ENCODE measurements around the gene TSPAN14.
"Not testable (repeated sequence)": the region's sequence is repeated elsewhere in the genome, so short reads cannot be mapped to it uniquely, and the experiment has no call there.

Gene TSPAN14

DNA sequence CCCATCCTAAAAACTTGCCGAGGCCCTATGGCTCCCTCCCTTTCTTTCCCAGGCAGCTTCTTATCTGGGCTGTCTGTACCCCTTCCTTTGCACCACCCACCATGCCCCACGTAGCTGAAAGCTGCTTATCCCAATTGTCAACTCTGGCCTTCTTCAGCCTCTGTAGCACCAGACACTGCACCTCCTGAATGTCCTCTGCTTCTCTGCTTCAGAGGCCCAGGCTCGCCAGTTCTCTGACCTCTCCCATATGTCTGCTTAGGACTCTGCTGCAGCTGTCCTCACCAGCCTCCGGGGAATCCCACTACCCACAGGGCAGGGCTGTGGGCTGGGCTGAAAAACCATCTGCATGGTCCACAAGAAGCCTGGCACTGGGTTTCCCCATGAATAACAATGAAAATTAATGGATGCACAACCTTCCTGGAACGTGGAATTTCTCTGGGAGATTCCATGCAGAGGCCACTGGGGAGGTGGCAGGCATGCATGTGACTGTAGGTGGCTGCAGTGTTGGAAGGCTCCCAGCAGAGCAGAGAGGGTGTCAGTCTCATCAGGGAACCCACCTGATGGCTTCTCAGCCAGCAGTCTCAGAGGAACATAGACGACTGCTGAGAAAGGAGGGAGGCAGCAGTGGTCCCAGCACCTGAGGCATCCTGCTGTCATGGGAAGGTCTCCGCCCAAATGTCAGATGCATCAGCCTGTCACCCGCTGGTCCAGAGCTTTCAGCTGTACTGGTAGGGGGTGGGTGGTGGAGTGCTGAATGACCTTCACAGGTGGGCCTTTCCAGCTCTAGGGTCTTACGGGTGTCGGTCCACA, 66.8 kb downstream of the TSPAN14 start:
- in situ Hi-C loops (cut with HindIII; ENCODE audit: low sequenced_read_pairs) = no loop called here

DNA sequence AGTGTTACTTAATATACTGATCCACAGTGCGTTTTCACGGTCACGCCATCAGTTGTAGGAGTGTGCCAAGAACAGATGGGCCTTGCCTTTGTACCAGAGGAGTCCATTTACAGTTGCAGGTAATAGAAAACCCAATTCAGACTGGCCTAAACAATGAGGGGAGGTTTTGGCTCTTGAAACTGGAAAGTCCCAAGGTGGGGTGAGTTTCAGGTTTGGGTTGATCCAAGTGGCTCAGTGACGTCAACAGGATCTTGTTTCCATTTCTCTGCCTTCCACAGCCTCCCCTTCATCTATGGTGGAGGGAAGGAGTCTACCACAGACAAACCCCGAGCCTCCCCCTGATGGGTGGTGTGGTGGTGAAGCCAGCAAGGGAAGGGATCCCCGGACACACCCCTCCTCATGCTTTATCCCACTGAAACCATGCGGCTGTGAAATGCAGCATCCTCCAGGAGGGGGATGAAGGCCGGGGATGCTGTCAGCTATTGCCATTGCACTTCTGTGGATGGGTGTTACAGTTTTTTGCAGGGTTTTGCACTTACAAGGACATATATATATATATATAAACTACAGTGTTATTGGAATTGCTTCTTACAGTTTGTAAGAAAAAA, 68.8 kb downstream of the TSPAN14 start:
- in situ Hi-C loops (cut with HindIII; ENCODE audit: low sequenced_read_pairs) = no loop called here

DNA sequence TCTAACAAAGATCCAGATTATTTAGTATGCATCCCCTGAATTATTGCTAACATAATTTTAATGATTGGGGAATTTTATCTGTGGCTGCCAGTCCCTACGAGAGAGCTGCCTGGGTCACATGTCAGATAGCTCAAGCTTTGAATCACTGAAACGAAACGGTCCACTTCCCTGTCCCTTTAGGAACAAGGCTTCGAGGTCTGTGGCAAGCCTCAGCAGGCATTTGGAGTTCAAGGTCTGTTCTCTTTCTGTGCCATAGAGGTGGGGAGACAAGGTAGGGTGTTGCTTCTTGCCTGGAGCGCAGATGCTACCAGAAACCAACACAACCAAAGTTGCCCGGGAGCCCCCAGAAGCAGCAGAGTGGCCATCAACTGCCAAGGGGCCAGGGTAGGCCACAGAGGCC, 69.7 kb downstream of the TSPAN14 start:
- in situ Hi-C loops (cut with HindIII; ENCODE audit: low sequenced_read_pairs) = no loop called here

DNA sequence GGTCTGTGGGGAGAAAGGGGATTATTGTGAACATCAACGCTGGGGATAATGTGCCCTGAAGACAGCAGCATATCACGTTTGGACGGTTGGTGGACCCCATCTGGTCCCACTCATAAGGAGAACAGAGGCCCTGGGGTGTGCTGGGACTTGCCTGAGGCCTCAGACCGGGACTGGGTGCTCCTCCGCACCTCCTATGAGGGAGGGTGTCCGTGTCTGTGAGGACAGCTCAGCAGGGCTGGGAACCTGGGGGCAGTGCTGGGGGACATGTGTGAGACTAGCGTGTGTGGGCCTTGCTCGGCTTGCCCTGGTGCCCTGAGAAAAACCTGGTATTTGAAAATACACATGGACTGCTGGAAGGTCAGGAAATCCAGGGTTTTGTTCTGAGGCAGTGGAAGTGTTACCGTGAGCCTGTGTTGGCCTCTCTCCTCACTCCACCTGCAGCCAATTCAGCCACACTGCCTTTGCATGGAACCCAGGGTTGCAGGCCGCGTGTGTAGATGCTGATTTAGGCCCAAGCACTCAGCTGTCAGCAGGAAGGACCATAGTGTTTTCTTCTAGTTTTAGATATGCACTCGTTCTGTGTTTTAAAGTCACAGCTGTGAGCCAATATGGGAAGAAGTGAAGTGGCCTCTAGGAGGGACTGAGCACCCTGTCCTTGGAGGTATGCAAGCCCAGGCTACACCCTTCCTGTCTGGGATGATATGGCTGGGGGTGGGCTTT, 70.2 kb downstream of the TSPAN14 start:
- in situ Hi-C loops (cut with HindIII; ENCODE audit: low sequenced_read_pairs) = no loop called here

DNA sequence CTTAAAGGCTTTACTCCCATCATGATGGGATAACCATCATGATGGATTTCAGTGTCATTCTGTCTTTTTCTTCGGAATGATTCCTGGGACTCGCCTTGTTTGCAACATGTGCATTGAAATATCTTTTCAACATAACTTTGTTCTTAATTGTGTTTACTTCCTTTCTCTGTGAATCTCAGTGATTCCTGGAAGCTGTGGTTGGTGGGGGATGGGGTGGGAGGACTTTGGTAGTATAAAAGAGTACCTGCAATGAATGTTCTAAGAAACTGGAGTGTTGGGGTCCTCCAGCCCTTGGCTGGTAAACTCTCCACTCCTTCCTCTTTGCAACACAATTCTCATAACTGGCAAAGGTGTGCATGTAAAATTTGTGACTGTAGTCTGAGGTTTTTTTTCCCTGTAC, 72.1 kb downstream of the TSPAN14 start:
- in situ Hi-C loops (cut with HindIII; ENCODE audit: low sequenced_read_pairs) = no loop called here

DNA sequence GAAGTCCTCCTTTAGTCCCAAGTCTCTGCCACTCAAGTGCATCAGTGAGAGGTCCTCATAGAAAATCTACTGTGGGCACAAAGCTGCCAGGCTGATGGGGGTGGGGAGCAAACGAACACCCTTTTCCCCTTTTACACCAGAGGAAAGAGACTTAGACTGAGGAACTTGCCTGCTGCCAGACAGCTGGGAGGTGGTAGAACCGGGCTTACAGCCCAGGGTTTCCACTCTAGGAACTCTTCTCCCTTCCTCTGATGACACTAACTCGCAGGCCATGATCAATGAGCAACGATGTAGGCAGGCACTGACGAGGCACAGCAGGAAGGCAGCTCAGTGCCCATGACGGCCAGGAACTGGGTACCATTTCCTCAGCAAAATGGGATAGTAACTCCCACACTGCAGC, 72.6 kb downstream of the TSPAN14 start:
- in situ Hi-C loops (cut with HindIII; ENCODE audit: low sequenced_read_pairs) = no loop called here

DNA sequence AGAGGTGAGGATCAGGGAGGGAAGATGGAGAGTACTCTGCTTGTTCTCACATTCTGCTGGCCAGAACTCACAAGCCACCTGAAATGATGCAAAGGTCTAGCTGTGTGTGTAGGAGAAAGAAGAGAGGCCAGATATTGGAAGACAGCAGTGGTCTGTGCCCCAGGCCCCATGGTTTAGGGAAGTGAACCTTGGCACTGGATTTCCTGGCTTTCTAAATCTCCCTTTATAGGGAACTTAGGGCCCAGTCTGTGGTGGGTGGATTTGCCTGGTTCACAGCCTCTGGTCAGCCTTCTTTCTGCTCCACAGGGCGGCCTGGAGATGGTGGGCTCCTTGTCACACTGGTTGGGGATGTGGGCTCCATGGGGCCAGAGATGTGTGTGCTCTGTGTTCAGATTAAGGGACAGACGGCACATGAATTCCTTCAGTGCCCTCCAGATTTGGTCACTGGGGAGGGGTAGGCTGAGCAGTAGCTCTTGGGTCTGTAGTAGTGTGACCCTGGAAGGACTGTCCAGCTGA, 74.1 kb downstream of the TSPAN14 start:
- in situ Hi-C loops (cut with HindIII; ENCODE audit: low sequenced_read_pairs) = no loop called here

DNA sequence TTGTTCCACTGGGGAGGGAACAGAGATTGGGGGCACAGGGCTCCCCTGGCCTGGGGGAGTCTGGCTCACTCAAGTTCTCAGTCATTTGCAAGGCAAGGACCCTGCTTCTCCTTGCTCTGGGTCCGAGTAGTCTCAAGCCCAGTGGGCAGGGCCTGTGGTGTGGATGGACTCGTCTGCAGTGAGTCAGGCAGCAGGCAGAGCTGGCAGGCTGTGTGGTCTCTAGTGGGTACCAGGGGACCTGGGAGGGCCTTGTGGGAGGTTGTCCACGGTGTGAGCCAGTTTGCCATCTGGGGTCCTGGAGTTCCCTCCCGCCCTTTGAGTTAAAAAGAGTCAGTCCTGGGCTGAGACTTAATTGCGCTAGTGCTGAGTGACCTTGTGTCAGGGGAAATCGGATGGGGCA, 74.8 kb downstream of the TSPAN14 start:
- in situ Hi-C loops (cut with HindIII; ENCODE audit: low sequenced_read_pairs) = no loop called here

DNA sequence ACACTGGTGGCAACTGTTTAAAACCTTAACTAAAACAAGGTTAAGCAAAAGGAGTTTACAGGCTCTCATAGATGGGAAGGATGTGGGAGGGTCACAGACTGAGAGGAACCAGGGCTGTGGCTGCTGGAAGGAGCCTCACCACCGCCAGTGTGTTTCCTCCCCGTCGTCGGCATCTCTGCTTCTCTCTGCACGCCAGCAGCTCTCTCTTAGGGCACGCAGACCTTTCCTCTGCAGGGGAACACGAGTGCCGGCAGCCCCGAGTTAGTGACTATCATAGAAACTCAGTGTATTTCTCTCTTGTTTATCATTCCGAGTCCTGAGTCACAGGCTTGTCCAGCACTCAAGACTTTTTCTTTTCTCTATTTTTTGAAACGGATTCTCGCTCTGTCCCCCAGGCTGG, 75.5 kb downstream of the TSPAN14 start:
- in situ Hi-C loops (cut with HindIII; ENCODE audit: low sequenced_read_pairs) = no loop called here

DNA sequence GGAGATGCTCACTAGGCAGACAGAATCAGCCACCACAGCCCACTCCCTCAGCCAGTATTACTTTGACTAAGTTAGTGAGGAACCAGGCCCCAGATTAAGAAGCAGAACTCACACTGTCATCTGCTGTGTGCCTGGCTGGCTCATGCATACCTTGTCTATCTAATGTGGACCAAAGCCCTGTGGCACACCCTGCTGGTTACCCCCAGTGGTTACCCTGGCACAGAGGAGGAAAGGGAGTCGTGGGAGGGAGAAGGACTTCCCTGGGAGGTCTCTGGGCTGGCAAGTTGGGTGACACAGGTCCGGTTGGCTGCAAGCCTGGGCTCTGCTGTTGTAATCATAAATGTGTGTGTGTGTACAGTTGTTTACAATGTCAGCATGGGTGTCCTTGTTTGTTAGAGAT, 76.1 kb downstream of the TSPAN14 start:
- in situ Hi-C loops (cut with HindIII; ENCODE audit: low sequenced_read_pairs) = no loop called here

DNA sequence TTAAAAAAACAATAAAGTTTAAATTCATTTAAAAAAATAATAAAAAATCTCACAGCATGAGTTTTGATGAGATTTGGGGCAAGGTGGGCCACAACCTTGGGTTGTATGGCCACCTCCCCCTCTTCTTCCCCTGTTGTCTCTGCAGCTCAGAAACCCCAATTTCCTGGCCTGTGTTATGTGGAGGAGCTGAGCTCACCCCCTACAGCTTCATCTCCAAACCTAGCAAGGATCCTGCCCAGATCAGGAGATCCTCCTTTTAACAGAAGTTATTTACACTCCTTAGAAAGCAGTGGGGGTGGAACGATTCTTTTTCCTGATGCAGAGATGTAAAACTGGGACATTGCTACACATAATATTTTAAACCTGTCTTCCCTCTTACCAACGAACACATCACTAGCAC, 76.7 kb downstream of the TSPAN14 start:
- in situ Hi-C loops (cut with HindIII; ENCODE audit: low sequenced_read_pairs) = no loop called here

DNA sequence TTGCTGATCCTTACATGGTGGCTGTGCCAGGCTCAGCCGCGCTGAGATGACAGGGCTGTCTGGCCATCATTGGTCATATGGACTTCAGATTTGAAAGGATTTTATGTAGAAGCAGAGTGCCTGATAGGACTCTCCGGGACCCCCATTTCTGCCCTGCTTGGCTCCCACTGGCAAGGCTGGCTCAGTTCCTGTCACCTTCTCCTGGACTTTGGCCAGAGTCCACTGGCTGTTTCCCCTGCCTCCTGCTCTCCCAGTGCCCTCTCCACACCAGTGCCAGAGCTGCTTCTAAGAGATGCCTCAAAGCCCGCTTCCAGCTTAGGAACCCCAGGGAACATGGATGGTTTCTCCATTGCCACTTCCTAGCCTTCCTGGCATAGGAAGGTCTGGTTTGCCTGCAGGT, 78.5 kb downstream of the TSPAN14 start:
- in situ Hi-C loops (cut with HindIII; ENCODE audit: low sequenced_read_pairs) = no loop called here

DNA sequence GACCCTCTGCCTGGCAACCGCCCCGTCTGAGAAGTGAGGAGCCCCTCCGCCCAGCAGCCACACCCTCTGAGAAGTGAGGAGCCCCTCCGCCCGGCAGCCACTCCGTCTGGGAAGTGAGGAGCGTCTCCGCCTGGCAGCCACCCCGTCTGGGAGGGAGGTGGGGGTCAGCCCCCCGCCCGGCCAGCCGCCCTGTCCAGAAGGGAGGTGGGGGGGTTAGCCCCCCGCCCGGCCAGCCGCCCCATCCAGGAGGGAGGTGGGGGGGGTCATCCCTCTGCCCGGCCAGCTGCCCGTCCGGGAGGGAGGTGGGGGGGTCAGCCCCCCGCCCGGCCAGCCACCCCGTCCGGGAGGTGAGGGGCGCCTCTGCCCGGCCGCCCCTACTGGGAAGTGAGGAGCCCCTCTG, 79.9 kb downstream of the TSPAN14 start:
- in situ Hi-C loops (cut with HindIII; ENCODE audit: low sequenced_read_pairs) = not testable (repeated sequence)

DNA sequence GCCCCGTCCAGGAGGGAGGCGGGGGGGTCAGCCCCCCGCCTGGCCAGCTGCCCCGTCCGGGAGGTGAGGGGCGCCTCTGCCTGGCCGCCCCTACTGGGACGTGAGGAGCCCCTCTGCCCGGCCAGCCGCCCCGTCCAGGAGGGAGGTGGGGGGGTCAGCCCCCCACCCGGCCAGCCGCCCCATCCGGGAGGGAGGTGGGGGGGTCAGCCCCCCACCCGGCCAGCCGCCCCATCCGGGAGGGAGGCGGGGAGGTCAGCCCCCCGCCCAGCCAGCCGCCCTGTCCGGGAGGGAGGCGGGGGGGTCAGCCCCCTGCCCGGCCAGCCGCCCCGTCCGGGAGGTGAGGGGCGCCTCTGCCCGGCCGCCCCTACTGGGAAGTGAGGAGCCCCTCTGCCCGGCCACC, 80.5 kb downstream of the TSPAN14 start:
- in situ Hi-C loops (cut with HindIII; ENCODE audit: low sequenced_read_pairs) = not testable (repeated sequence)

DNA sequence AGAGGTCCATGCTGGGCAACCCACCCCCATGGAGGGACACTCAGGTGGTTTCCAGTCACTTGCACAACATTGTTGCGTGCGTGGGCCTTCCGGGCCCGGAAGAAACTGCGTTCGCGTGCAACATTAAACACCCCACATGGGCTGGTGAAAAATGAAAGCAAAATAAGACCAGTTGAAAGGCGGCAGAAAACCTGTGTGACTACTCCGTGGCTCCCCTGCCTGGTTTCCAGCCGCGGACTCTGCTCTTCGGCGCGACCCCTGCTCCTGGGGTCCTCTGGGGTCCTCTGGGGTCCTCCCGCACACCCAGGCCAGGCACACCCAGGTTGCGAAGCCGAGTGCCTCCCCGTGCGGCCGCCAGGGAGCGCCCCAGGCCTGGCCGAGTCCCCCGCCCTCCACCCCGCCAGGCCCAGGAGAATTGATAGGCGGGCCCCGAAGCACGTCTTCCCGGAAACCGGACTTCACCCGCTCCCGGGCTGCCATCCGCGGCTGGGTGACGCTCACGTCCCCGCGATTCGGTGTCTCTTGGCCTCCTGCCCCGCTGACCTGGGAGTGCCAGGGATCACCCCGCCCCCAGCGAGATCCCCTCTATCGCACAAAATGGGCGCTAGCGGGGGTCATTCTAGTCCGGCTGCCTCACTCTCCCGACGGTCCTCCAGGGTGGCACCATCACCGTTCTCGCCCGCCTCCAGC, 81.7 kb downstream of the TSPAN14 start:
- in situ Hi-C loops (cut with HindIII; ENCODE audit: low sequenced_read_pairs) = no loop called here

DNA sequence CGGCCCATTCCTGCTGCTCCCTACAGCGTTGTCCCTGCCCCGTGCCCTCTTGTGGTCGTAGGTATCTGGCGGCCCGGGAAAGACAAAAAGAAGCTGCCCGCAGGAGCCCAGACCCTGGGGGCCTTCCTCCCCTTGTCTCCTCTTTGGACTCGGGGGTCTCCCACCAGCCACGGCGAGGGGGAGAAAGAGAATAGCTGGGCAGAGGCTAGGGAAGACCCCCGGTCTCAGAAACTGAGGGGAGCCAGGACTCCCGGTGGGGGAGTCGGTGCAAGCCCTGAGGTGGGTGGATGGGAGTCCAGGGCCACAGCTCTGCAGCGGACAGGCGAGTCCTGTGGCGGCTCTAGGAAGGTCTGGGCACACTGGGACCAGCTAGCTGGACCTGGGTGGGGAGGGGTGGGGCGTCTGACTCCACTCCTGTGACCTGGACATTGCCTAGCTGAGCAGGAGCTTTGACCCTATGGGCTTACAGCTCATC, 82.3 kb downstream of the TSPAN14 start:
- in situ Hi-C loops (cut with HindIII; ENCODE audit: low sequenced_read_pairs) = no loop called here

DNA sequence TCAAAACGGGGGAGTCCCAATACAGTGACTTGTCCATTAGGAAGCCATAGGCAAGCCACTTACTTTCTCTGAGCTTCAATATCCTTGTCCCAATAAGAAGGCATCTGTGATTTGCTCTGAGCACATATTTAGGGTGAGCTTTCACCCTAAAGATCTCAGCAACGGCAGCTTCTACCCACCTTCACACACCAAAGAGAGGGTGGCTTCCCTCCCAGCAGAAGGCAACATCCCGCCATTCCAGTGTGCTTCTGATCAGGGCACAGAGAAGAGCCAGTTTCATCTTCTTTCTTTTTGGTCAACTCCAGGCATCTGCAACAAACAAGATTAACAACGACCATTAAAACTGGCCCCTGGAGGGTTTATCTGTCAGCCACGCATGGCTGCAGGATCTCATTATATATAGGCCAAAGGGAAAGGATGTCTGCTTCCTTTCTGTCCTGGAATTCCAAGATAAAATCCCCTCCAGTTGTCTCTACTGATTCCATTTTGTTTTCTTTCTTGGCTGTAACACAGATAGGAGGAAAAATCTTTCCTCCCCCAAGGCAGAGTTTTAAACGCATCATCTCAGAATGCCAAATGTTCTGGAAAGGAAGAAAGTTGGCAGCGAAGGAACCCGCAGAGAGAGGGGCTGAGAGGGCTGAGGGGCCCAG, 83.1 kb downstream of the TSPAN14 start:
- in situ Hi-C loops (cut with HindIII; ENCODE audit: low sequenced_read_pairs) = no loop called here

DNA sequence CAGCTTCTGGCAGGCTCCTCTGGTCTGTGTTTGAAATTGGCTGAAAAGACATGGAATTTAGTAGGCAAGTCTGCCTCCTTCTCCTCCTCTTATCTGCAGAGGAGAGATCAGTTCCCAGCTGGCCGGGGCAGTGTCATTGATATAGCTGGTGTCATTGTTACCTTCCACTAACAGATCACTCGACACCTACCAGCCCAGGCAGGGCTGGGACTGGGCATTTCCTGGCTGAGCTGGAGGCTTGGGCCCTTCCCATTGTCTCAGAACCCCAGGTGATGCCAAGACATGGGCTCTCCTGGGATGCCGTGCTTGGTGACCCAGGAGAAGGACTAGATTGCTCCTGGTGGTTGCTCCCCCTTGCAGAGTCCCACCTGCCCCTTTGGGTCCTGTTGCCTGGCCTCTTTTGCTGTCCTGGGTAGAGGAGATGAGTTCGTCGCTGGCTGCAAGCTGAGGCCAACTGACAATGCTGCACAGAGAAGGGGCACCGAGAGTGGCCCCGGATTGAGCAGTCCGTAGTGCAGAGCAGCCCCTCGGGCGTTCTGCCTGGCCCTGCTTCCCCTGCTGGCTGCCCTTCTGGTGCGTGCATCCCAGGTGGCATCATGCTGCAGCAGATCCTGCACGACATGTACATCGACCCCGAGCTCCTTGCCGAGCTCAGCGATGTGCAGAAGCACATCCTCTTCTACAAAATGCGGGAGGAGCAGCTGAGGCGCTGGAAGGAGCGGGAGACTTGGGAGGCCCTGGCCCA, 83.8 kb downstream of the TSPAN14 start, which contains the start of gene SH2D4B:
Gene SH2D4B (plus strand): TSS at position 167 of the 745 bp plus-strand sequence. CDS start 430 bp downstream, at position 597.
- in situ Hi-C loops (cut with HindIII; ENCODE audit: low sequenced_read_pairs) = no loop called here

DNA sequence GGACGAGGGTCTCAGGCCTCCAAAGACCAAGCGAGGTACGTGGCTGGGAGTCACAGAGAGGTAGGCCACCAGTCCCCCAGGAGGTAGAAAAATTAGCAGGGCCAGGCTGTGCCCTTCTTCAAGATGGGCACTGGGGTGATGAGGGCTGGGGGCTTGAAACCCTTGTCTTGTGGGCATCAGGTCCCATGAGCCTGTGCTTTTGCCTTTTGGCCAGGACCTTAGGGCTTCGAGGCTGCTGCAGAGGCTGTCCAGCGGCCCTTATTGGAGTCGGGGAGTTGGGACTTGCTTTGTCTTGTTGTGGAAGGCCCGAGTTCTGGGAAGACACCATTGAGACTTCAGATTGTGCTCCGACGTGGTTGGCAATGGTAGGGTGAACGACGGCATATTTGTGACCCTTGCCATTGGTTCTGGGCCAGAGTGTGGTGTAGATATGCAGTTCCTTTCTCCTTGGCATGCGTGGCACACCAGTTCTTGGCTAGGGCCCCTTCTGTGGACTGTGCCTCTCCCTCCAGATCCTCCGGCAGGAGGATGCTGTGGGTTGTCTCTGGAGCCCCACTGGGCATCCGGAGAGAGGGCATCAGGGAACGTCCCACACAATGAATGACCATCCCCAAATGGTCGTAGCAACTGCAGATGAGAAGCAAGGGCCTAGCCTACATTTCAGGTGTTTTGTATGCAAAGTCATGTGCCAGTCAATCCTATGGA, 84.5 kb downstream of the TSPAN14 start:
- in situ Hi-C loops (cut with HindIII; ENCODE audit: low sequenced_read_pairs) = no loop called here
